Caki2 (cell line): Measurements from ENCODE around the gene TMEM132A. TPM values are rescaled to one million over a fixed set of nuclear protein-coding genes. Genes with fewer than 3 reads are reported as not detected.

Source experiments
- DNase-seq: peaks from one replicate; pipeline ENCODE4 v3.0.0-alpha.2; 2015; ENCODE audit warnings: low read depth
- in situ Hi-C: cut with HindIII; loops from 2 replicates; pipeline ENCODE4 v1.10.0; 2016; ENCODE audit warnings: low sequenced_read_pairs, low pct_unique_long_range_greater_than_20kb, mixed read lengths
- total RNA-seq: library from RNA; depleted of rRNA; stranded (reverse); fragments of >200 nt; shearing (Covaris generic); gene quantifications from 2 replicates; pipeline ENCODE4 v1.2.3, GENCODE V29; 2014; ENCODE audit warnings: low replicate concordance

The TMEM132A gene
- total RNA-seq, 1 experiment from 2014 or later: 36.7 TPM

- in situ Hi-C loops: no loop called here
- DNase-seq: no peak
These were observed 8.5 kb downstream of the TMEM132A start for GRCh38 chr11:60932605-60933356.

- no peak for DNase-seq
- in situ Hi-C loops: no loop called here
These were observed 9.3 kb downstream of the TMEM132A start for GRCh38 chr11:60933416-60934123.

- in situ Hi-C loops: no loop called here
These were observed 10.0 kb downstream of the TMEM132A start for GRCh38 chr11:60934124-60934789.

GRCh38 chr11:60934790-60935605, 10.7 kb downstream of the TMEM132A start:
- DNase-seq: no peak
- in situ Hi-C loops: no loop called here

More at GRCh38 chr11:60934124-60934789, 10.0 kb downstream of the TMEM132A start:
- DNase-seq: no peak

GRCh38 chr11:60935676-60936442, 11.6 kb downstream of the TMEM132A start:
- in situ Hi-C loops: no loop called here

GRCh38 chr11:60936467-60937143, 12.3 kb downstream of the TMEM132A start:
- DNase-seq: no peak
- in situ Hi-C loops: no loop called here

More at GRCh38 chr11:60935676-60936442, 11.6 kb downstream of the TMEM132A start:
- DNase-seq: no peak

GRCh38 chr11:60937144-60937527, 12.9 kb downstream of the TMEM132A start:
- DNase-seq: no peak
- in situ Hi-C loops: no loop called here

GRCh38 chr11:60937811-60938210, 13.6 kb downstream of the TMEM132A start:
- no peak for DNase-seq
- in situ Hi-C loops: no loop called here

- DNase-seq: no peak
- in situ Hi-C loops: no loop called here
These were observed 14.2 kb downstream of the TMEM132A start for GRCh38 chr11:60938500-60938899.

- in situ Hi-C loops: no loop called here
- no peak for DNase-seq
These were observed 15.0 kb downstream of the TMEM132A start for GRCh38 chr11:60939301-60939700.

GRCh38 chr11:60939855-60940254, 15.6 kb downstream of the TMEM132A start:
- no peak for DNase-seq
- in situ Hi-C loops: no loop called here

GRCh38 chr11:60941371-60942119, 17.3 kb downstream of the TMEM132A start:
- no peak for DNase-seq
- in situ Hi-C loops: no loop called here

- DNase-seq: no peak
- in situ Hi-C loops: no loop called here
These were observed 18.0 kb downstream of the TMEM132A start for GRCh38 chr11:60942219-60942618.

GRCh38 chr11:60942970-60943565, 18.8 kb downstream of the TMEM132A start:
- DNase-seq: no peak
- in situ Hi-C loops: no loop called here

- in situ Hi-C loops: no loop called here
- no peak for DNase-seq
These were observed 20.4 kb downstream of the TMEM132A start for GRCh38 chr11:60944490-60945294.
